HL-60/S4 treated with retinoic acid at 250 ng/mL for 4 days and 3 days (cell line): Measurements from ENCODE around the gene NR2C2.

ENCODE experiments used
- in situ Hi-C: fragments of 300-500 bp; cut with MboI; formaldehyde crosslinking; loops from 2 replicates; pipeline ENCODE4 v1.7.0; 2022; ENCODE audit warnings: low sequenced_read_pairs

The NR2C2 gene

GRCh38 chr3:15014606-15015328, 67.4 kb downstream of the NR2C2 start:
- in situ Hi-C loops: no loop called here

GRCh38 chr3:15015456-15015855, 68.1 kb downstream of the NR2C2 start:
- in situ Hi-C loops: no loop called here

DNA sequence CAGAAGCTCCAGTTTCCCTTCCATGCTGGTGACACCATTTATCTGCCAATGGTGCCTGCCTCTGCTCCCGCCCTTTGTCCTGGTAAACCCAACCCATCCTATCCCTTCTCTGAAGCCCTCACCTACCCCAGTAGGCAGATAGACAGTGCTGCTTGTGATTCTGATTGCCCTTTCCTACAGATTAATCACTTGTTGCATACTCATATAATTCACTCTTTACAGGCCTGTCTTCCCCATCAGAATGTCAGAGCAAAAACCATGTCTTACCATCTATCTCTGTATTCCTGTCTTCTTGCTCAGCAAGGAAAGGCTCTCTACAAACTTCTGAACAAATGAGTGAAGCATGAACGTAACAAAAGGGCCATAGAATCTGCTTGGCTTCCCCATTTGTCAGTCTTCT, 69.8 kb downstream of the NR2C2 start:
- in situ Hi-C loops: no loop called here

DNA sequence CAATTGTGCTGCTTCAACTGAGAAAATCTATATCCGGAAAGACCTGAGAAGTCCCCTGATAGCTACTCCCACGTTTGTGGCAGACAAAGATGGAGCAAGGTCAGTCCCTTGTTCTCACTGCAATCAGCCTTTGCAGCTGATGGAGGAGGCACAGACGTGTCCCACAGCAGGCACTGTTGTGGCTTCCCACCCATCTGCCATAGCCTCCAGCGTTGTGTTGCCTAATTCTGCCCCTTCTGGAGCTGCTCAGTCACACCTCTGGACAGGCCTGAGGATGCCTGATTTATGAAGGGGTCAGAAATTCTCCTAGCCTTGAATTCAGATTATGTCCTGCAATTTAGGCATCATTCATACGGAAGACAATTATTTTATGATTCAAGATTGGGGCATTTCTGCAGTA, 75.9 kb downstream of the NR2C2 start:
- in situ Hi-C loops: no loop called here

DNA sequence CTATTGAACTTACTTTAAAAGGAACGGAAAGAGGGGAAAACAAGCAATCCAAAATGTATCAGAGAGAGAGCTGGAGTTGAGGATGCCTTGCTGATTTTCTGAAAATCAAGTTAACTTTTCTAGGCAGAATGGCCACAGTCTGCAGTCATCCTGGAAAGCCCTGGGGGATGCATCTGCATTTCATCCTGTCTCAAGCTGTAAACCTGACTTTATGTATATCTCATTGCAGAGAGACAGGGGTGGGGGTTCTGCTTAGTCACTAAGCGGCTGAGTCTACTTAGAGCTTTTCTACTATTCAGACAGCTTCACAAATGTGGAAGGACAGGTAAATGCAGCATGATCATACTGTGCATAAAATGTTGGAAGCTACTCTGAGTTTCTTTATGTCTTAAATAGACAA, 76.3 kb downstream of the NR2C2 start:
- in situ Hi-C loops: no loop called here

DNA sequence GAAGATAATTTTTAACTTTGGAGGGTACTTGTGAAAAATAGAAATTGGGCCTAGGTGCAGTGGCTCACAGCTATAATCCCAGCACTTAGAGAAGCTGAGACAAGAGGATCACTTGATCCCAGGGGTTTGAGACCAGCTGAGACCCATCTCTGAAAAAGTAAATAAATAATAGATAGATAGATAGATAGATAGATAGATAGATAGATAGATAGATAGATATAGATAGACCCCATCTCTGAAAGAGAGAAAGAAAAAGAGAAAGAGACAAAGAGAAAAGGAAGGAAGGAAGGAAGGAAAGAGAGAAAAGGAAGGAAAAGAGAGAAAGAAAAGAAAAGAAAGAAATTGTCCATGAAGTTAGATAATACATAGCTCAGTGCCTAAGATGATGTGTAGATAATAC, 82.2 kb downstream of the NR2C2 start:
- in situ Hi-C loops: no loop called here

GRCh38 chr3:15032650-15033049, 85.3 kb downstream of the NR2C2 start:
- in situ Hi-C loops: no loop called here

- in situ Hi-C loops: no loop called here
Measured at GRCh38 chr3:15033103-15033502, 85.7 kb downstream of the NR2C2 start.

- in situ Hi-C loops: no loop called here
Measured at GRCh38 chr3:15038306-15038705, 90.9 kb downstream of the NR2C2 start.

DNA sequence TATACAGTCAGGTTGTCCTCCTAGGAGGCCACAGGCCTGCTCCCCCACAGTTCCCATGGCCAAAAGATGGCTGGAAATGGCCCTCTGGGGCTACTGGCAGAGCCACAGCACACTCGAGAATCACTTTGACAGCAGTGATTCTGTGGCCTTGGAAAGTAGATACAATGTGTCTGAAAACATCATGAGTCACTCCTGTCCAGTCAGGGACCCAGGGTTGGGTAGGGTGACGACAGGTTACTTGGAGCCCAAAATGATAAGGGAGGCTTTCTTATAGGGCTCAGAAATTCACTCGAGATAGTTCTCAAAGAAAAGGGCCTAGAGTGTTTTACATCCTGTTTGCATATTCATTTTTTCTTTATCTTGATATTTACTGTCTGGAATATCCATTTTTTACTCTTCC, 93.5 kb downstream of the NR2C2 start:
- in situ Hi-C loops: no loop called here

DNA sequence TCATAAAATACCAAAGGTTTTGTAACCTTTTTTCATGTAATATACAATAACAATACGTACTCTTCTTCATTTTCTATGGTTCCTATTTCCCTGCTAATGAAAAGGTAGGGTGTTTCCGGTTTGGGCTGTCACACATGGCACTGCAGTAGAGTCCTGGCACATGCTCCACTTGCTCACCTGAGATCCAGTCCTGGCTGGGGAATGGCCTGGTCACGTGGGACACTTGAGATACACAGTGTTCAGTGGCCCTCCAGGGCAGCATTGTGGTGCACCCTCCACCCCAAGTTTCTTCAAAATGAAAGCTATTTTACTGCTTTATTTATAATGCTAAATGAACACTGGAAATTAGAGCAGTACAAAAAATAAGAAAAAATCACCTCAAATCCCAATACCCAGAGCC, 94.6 kb downstream of the NR2C2 start:
- in situ Hi-C loops: no loop called here

- in situ Hi-C loops: no loop called here
Measured at GRCh38 chr3:15042936-15043335, 95.6 kb downstream of the NR2C2 start.

GRCh38 chr3:15043408-15044171, 96.2 kb downstream of the NR2C2 start:
- in situ Hi-C loops: no loop called here

DNA sequence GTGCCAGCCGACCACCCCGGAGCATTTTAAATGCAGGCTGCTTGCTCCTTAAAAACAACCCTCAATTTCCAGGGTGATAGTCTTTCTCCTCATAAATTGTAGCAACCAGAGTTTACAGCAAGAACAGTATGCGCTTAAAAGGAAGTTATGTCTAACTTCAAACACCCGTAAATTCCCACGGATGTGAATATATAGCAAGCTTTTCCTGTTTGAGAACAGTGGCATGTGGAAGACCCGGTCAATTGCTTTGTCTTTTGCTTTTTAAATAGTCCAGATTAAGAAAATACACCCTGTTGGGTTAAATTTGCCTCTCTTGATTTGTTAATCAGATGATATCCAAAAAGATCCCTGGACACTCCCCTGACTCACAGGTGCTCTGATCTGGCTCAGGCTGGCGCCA, 96.9 kb downstream of the NR2C2 start:
- in situ Hi-C loops: no loop called here

- in situ Hi-C loops: no loop called here
Measured at GRCh38 chr3:15045667-15046066, 98.3 kb downstream of the NR2C2 start.

GRCh38 chr3:15049584-15049983, 102.2 kb downstream of the NR2C2 start:
- in situ Hi-C loops: no loop called here

DNA sequence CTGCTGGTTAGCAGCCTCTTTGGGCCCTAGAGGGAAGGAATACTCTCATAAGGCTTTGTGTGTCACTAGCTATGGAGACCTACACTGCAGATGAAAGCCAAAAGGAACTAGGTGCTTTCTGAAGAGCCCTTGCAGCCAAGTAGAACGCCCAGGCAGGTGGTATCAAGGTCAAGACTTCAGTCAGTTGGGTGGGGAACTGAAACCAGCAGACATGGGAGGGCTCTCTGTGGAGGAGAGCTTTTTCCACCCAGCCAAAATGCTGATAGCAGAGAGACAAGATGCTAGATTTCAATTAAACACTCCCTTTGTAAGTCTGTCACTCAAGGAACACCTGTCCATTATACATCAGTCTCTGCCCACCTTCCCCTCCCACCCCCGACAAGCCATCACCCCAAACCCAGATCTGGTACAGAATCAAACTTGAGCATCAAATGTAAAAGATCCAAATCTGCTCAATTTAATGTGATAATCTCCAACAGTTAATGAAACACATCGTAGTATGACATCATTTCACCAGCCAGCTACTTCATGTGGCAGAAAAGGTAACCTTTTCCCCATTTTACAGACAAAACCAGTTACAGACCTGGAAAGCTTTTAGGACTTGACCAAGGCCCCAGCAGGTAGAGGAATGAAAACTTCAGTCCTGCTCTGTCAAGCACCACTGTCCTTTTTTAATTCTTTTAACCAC, 103.2 kb downstream of the NR2C2 start:
- in situ Hi-C loops: no loop called here

- in situ Hi-C loops: no loop called here
Measured at GRCh38 chr3:15051531-15051930, 104.1 kb downstream of the NR2C2 start.

DNA sequence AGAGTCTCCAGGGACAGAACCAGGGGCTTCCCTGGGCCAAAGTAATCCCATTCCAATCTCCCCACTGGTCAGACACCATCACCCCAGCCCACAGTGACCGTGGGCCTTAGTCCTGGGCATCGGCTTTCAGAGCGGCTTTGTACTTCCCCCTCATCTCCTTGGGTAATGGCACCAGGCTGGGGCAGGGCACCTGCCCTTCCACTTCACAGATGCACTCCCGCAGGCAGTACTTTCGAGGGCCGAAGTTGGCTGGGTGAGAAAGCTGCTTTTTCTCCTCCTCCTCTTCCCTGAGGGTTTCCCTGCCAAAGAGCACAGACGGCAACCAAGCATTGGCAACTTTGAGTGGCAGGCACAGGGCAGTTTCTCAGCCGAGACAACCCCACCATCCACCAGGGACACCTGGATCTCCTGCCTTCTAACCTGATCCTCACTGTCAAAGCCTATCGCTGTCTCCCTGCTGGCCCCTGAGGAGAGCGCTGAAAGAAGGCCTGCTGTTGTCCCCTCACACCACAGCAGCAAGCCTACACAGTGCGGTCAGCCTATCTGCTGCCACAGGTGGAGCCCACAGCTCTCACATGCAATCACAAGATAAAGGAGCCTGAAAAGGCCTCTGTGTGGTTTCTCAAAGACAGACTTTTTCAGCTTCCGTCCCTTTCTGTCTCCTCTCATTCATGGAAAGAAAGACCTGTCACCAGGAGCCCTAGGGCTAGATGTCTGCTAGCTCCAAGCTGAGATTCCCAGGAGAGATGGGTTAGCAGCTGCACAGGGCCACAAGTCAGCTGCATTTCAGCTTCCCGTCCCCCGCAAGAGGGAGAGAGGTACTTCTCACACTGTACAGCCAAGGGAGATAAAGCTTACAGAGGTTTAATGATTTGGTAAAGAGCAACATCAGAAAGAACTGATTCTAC, 105.2 kb downstream of the NR2C2 start:
- in situ Hi-C loops: no loop called here

DNA sequence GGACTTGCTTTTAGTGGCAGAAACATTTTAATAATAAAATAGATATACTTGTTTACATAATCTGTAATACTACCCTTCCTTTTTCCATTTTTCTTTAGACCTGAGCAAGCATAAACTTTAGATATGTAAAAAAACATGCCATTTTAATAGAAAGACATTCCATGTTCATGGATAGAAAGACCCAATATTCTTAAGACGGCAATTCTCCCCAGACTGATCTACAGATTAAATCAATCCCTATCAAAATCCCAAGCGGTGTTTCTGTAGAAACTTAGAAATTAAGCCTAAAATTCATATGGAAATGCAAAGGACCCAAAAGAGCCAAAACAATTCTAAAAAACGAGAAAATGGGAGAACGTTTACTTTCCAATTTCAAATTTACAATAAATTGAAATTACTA, 106.2 kb downstream of the NR2C2 start:
- in situ Hi-C loops: no loop called here

DNA sequence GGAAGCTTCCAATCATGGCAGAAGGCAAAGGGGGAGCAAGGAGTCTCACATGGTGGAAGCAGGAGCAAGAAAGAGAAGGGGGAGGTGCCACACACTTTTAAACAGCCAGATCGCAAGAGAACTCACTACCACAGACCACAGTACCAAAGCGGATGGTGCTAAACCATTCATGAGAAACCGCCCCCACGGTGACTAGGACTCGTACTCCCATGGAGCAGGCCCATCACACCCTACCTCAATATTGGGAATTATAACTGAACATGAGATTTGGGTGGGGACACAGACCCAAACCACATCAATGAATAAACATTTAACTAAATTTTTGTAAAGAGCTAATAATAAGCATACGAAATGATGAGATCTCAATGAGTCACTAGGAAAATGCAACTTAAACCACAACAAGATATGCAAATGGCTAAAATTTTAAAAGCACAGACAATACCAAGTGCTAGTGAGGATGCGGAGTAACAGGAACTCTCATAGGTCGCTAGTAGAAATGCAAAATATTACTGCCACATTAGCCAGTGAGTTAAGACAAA, 107.7 kb downstream of the NR2C2 start:
- in situ Hi-C loops: no loop called here
